Measurements from ENCODE around the gene SELENOF. TPM values are rescaled to one million over a fixed set of nuclear protein-coding genes. Genes with fewer than 3 reads are reported as not detected.

SELENOF gene
- total RNA-seq, 1 experiment from 2014 or later = 175 TPM

DNA sequence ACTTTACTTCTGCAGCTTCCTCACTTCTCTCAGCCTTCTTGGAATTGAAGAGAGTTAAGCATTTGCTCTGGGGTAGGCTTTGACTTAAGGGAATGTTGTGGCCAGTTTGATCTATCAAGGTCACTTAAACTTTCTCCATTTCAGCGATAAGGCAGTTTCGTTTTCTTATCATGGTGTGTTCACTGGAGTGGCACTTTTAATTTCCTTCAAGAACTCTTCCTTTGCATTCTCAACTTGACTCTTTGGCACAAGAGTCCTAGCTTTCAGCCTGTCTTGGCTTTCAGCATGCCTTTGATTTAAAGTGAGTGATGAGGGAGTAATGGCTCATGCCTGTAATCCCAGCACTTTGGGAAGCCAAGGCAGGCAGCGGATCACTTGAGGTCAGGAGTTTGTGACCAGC, 39.2 kb upstream of the SELENOF start:
- Histone ChIP-seq H3K9me2 (ENCODE audit: insufficient read depth) (no peaks in the 10 kb centered on the region), H2AFZ (ENCODE audit: low read depth, low read length, poor library complexity, severe bottlenecking) (no peak overlapping the region), H3K79me2 (ENCODE audit: insufficient read depth, low read length) (peaks cover 15% of the 10 kb centered on the region), H4K20me1 (ENCODE audit: insufficient read depth) (no peaks in the 10 kb centered on the region), H3K4me1 (ENCODE audit: control insufficient read depth in 1 of 2, insufficient read depth in 2 of 2, low read length in 2 of 2) (no peaks in the 10 kb centered on the region), H3K4me3 (replicated peaks in 1 of 2; ENCODE audit: low read depth in 1 of 2, low read length in 2 of 2) (no peak overlapping the region), H3K36me3 (ENCODE audit: control insufficient read depth in 1 of 2, insufficient read depth in 2 of 2, low read length in 2 of 2) (no peaks in the 10 kb centered on the region), H3K27me3 (ENCODE audit: insufficient read depth, low read length) (no peaks in the 10 kb centered on the region), H3K9me3 (ENCODE audit: control insufficient read depth in 1 of 2, insufficient read depth in 1 of 2, low read depth in 1 of 2, low read length in 2 of 2) (no peaks in the 10 kb centered on the region), H3K27ac (ENCODE audit: low read depth, low read length) (no peak overlapping the region), H3K9ac (ENCODE audit: low read length) (no peak overlapping the region), H3K4me2 (ENCODE audit: low read length) (no peak overlapping the region)
- TF ChIP-seq SP1 (IDR thresholded peaks at IDR 0.05; ENCODE audit: low read depth) (no peak), ATF3 (IDR thresholded peaks at IDR 0.05) (no peak), EGR1 (IDR thresholded peaks at IDR 0.05; ENCODE audit: low read depth) (no peak), SRF (IDR thresholded peaks at IDR 0.05; ENCODE audit: low read depth) (no peak), POLR2AphosphoS5 (IDR thresholded peaks at IDR 0.05; ENCODE audit: low read depth, low read length) (no peak), ZNF274 (IDR thresholded peaks at IDR 0.05; ENCODE audit: low read depth, low read length) (no peak), EZH2phosphoT487 (IDR thresholded peaks at IDR 0.05; ENCODE audit: borderline replicate concordance) (no peak), POLR2A (IDR thresholded peaks at IDR 0.05; ENCODE audit: borderline replicate concordance, extremely low read depth, insufficient read depth, insufficient read length) (no peak), YY1 (IDR thresholded peaks at IDR 0.05; ENCODE audit: extremely low read depth, insufficient replicate concordance, low read depth, low read length) (no peak), ELF1 (IDR thresholded peaks at IDR 0.05; ENCODE audit: borderline replicate concordance, low read depth) (no peak)
- ChIA-PET POLR2A (no interaction called here), RAD21 (ENCODE audit: low non-redundant PET in 1 of 2, low total read pairs in 2 of 2, uncharacterized antibody in 2 of 2, unreplicated experiment in 2 of 2) (no interaction called here), CTCF (no interaction called here)
- ATAC-seq (no peak), DNase-seq (ENCODE audit: low read depth, low spot score) (no peak)
- BruUV-seq (replicated peaks) = no TSS peak
- intact Hi-C loops (cut with micrococcal nuclease) = no loop called here

DNA sequence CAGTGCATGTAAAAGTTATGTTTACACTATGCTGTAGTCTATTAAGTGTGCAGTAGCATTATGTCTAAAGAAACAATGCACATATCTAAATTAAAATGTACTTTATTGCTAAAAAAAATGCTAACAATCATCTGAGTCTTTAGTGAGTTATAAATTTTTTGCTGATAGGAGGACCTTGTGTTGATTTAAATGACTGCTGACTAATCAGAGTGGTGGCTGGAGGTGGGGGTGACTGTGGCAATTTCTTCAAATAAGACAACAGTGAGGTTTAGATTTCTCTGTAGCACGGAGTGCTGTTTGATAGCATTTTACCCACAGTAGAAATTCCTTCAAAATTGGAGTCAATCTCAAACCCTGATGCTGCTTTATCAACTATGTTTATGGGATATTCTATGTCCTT, 37.5 kb upstream of the SELENOF start:
- intact Hi-C loops (cut with micrococcal nuclease) = no loop called here
- BruUV-seq (replicated peaks) = no TSS peak
- H3K9ac ChIP-seq (ENCODE audit: low read length) = no peak overlapping the region
- no peaks in the 10 kb centered on the region for H3K36me3 ChIP-seq (ENCODE audit: control insufficient read depth in 1 of 2, insufficient read depth in 2 of 2, low read length in 2 of 2)
- H4K20me1 ChIP-seq (ENCODE audit: insufficient read depth) = no peaks in the 10 kb centered on the region
- H3K9me2 ChIP-seq (ENCODE audit: insufficient read depth) = no peaks in the 10 kb centered on the region
- no peak for ATAC-seq
- H3K4me1 ChIP-seq (ENCODE audit: control insufficient read depth in 1 of 2, insufficient read depth in 2 of 2, low read length in 2 of 2) = no peaks in the 10 kb centered on the region
- no peak overlapping the region for H2AFZ ChIP-seq (ENCODE audit: low read depth, low read length, poor library complexity, severe bottlenecking)
- peaks cover 15% of the 10 kb centered on the region for H3K79me2 ChIP-seq (ENCODE audit: insufficient read depth, low read length)
- ChIA-PET RAD21 (ENCODE audit: low non-redundant PET in 1 of 2, low total read pairs in 2 of 2, uncharacterized antibody in 2 of 2, unreplicated experiment in 2 of 2) (no interaction called here), CTCF (no interaction called here), POLR2A (no interaction called here)
- H3K27ac ChIP-seq (ENCODE audit: low read depth, low read length) = no peak overlapping the region
- H3K4me2 ChIP-seq (ENCODE audit: low read length) = no peak overlapping the region
- no peak for DNase-seq (ENCODE audit: low read depth, low spot score)
- no peaks in the 10 kb centered on the region for H3K27me3 ChIP-seq (ENCODE audit: insufficient read depth, low read length)
- no peaks in the 10 kb centered on the region for H3K9me3 ChIP-seq (ENCODE audit: control insufficient read depth in 1 of 2, insufficient read depth in 1 of 2, low read depth in 1 of 2, low read length in 2 of 2)
- no peak overlapping the region for H3K4me3 ChIP-seq (replicated peaks in 1 of 2; ENCODE audit: low read depth in 1 of 2, low read length in 2 of 2)
- TF ChIP-seq ZBTB33 (IDR thresholded peaks at IDR 0.05; ENCODE audit: extremely low read depth, insufficient replicate concordance, low read length) (no peak), ELF1 (IDR thresholded peaks at IDR 0.05; ENCODE audit: borderline replicate concordance, low read depth) (no peak), REST (IDR thresholded peaks at IDR 0.05; ENCODE audit: low read depth) (no peak), FOSL1 (IDR thresholded peaks at IDR 0.05; ENCODE audit: low read depth) (no peak), SP1 (IDR thresholded peaks at IDR 0.05; ENCODE audit: low read depth) (no peak)
